HG02884 (cell line): Measurements from ENCODE around the gene TNK1.

Experiments
- ATAC-seq: cut with Tn5 transposase; IDR thresholded peaks from one replicate; pipeline ENCODE4 v1.9.1; 2021; ENCODE audit warnings: mild to moderate bottlenecking, moderate library complexity; ENCODE audit not compliant: unreplicated experiment

Gene TNK1

DNA sequence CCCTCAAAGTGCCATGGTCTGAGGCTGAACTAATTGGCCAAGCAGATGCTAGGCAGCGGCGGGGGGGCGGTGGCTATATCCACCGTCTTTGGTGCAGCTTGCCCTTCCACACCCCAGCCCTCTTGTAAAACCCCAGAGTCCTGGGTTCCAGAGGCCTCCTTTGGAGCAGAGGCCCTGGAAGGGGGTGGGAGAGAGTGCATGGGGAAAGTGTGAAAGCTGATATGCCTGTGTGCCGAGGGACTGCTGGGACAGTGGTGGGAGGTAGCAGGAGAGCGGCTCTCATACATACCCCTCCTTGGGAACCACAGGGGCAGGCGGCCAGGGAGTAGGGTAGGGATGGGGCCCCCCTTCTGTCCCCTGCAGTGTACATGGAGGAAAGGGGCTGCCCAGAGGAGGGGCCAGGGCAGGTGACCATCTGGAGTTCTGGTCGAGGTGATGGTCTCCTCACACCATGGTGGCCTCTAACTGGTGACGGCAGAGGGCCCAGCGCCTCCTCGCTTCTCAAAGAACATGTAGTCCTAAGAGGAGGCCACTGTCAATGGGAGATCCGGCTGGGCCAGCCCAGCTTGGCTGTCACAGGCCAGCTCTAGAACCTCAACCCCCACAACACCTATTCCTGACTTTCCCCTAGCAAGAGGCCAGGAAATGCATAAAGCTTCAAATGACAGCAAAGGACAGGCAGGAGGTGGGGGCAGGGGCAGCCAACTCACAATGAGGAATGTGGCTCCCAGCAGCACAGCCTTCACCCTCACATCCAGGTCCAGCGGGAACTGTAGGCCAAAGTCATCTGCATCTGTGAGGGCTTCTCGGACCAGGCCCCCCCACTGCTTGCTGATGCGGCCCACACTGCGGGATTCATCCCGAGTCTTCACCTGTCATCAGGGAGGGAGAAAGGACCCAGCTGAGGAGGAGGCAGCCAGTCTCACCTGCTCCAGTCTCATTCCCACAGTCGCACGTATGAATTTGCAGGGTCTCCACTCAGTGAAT, 9.3 kb downstream of the TNK1 start:
- no peak for ATAC-seq

DNA sequence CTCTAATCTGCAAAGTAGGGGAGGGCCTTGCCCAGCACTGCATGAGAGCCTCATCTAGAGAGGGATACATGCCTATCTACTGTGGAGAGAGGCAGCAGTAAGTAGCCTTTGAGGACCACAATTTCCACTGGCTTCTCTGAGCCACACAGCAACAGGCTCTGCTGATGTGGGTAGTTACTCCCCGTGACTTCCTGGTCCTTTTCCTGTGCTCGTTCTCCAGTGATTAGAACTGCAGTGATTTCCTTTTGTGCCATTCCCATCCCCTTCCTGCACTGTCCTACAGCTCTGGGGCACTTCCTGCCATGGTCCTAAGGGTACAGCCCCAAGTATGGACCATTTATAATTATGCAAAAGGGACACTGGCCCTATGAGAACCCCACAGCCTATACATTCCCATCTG, 10.4 kb downstream of the TNK1 start:
- no peak for ATAC-seq

DNA sequence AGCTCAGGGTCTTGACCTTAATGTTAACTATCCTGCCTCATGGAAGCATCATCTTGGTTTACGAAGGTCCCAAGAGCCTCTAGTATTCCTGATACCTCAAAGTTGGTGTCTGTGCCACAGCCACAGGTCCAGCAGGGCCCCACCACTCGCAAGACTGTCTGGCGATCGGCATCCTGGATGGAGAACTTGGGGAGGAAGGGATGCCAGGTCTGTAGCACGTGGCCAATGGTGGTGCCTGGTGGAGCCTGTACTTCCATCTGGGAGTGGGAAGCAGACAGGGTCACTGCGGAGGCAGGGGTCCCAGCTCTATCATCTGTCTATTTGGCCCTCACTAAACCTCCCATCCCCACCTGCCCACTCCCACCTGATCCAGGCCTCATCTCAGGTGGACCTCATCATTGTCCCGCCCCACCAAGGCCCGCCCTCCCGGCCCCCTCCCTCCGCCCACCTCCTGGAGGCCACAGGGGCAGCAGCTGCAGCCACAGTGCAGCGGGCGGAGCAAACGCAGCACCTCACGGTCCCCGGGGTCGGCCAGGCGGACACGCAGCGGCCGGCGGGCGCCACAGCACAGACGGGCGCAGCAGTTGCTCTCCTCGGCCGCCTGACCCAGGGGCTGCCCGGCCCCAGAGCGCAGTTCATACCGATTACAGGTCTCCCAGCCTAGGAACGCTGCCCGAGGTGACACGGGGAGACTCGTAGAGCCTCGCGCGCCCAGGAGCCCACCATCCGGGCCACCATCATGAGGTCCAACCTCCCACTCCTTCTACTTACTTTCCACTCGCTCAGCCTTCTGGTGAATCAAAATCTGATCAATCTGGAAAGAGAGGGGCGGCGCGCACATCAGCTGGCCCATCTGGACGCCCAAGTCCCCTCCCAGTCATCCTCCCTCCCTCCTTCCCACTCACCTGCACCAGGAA, 12.1 kb downstream of the TNK1 start:
- ATAC-seq: no peak

DNA sequence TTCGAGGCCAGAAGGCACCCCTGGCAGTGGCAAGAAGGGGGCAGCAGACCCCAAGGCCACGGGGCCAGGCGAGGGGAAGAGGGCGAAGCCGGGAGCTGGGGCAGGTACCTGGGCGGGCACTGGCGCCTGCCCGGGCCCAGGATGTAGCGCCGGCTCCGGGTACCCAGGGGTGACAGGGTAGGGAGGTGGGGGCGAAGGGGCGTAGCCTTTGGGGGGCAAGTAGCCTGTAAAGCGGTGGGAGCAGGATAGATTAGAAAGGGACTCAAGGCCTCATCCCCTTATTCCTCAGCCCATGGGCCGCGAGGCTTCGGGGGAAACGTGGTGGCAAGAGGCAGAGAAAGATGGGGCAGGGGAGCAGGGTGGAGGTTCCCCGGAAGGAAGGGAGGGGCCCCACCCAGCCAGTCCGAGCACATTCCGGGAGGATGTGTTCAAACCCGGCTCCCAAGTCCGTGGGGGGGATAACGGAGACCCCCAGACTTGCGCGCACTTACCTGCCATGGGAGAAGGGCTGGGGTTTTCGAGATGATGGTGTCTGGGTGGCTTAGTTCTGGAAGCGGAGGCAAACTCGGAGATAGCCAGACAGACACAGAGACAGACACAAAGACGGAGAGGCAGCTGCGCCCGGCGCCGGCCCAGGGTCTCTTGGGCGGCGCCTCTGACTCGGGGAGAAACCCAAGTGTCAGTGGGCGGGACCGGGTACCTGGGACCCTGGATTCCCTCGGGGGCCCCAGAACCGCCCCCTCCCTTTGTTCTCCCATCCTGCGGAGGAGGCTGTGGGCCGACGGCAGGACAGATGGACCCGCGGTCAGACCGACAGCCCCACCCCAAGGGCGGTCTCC, 12.9 kb downstream of the TNK1 start:
- peak; percentile 32 for ATAC-seq

DNA sequence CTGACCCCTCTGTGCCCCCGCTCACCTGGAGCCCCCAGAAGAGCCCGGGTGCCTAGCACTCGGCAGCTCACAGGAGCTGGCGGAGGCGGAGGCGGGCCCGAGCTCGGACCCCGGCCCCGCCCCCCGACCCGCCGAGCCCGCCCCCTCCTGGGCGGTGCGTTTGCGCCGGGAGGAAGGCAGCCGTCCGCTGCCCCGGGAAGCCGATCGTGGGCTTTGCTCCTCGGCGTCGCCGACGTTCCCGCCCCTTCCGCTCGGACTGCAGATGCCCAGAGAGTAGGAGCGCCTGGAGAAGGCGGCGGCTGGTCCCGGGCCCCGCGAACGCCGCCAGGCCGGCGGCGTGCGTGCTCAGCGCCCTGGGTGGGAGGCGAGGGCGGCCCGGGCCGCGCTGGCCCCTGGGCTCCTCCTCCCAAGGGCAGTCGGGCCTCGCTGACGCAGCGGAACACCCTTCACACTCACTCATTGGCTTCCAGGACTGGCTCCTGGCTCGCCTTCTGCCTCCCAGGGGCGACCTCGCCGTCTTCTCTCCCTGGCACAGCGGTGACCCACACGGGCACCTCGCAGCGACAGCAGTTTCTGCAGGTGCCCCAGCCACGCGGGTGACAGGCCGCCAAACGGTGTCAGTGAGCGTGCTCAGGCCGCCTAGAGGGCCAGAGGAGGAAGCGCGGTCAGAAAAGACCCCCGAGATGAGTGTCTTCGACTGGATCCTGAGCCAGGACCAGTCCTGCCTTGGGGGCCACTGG, 13.7 kb downstream of the TNK1 start, which contains the start of gene PLSCR3:
PLSCR3 (minus strand) TSS at position 74 of the 740 bp plus-strand sequence. CDS start 415 bp downstream, outside the sequence.
- ATAC-seq: peak; percentile 70

DNA sequence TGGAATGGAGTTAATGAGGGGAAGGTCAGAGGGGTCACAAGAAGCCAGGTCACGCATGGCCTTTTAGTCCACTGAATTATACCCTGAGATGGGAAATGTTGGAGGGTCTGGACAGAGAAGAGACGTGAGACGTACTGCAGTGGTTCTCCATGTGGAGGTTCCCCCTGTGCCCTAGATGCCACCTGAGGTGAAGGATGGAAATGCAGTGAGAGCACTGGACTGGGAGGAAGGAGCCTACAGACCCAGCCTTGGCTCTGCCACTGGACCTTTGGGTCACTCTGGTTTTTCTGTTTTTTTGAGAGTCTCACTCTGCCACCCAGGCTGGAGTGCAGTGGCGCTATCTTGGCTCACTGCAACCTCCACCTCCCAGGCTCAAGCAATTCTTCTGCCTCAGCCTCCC, 15.3 kb downstream of the TNK1 start:
- ATAC-seq: no peak

DNA sequence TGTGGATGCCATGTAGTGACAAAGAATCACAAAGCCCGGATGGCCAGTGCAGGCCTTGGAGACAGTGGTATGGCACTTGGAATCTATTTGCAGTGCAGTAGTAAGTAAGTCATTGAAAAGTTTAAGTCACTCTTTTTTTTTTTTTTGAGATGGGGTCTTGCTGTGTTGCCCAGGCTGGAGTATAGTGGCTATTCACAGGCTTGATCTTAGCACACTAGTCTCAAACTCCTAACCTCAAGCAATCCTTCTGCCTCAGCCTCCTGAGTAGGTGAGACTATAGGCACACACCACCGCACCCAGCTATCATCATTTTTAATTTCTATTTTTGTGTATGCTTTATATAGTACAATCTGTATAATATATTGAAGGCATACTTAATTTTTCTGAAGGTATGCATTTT, 17.7 kb downstream of the TNK1 start:
- ATAC-seq: no peak

DNA sequence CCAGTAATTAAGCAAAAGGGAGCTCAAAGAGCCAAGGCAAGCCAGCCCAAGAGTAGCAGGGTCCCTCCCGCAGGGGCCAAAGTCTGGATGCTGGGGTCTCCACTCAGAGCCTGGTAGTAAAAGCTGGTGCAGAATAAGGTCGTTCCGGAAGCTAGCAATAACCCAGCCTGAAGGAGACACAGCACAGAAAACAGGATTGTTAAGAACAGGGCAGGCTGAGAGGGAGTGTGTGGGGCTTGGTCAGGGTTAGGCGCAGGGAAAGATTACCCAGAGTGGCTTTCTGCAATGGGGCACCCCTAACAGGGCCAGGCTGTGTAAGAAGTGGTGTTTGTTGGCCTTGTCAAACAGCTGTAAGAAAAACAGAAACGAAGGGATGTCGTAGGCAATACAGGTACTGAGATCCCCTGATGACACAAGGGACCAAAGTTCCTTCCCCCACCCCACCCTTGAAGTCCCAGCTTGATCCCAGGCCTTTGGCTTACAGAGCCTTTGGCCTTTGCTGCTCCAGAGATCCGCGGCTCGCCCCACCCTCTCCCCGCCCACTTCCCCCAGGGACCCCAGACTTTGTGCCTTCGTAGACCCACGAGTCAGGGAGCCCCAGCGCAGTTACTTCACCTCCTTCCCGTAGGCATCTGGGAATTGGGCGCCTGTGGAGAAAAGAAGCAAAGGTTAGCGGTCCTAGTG, 22.3 kb downstream of the TNK1 start:
- ATAC-seq: no peak

DNA sequence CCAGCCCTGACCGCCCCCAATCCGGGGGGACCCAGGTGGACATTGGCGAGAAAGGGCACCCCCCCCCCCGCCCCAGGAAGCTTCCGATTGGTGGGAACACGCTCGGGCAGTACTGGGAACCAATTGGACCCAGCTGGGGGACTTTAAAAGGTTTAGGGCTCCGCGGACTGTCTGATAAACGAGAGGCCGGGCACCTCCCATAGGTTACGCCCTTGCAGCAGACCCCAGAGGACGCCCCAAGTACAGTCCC, 22.8 kb downstream of the TNK1 start:
- ATAC-seq: no peak

DNA sequence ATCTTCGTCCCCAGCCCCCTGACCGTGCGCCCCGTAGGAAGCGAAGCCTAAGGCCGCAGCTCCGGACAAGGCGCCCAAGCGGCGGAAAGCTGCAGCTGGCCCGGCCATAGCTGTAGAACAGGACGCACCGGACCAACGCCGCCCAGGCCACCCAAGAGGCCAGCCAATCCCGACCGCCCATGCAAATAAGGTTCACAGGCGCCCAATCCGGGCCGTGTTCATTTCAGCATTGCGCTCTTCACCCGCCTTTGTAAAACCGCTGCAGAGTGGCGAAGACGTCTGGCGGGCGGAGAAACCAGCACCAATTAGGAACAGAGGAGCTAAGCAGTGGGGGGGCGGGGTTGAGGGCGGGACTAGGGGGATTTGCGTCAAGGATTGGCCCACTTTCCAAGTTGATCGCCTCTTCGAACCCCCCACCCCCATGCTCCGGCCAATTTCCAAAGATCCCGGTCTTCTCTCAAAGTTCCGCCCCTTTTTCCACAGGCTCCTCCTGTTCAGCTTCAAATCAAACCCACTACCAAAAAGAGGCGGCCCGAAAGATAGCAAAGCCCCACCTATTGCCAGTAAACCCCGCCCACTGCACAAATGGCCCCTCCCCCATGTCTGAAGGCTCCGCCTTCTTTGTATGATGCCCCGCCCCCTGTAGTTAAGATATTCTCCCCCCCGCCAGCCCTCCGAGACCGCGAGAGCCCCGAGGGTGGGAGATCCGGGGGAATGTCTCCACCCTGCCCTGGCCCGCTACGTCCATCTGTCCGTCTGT, 23.3 kb downstream of the TNK1 start, which contains the start of gene TMEM256:
TMEM256 (minus strand) TSS at position 121 of the 760 bp plus-strand sequence; CDS start at position 108, 13 bp downstream.
- peak; percentile 91 for ATAC-seq

DNA sequence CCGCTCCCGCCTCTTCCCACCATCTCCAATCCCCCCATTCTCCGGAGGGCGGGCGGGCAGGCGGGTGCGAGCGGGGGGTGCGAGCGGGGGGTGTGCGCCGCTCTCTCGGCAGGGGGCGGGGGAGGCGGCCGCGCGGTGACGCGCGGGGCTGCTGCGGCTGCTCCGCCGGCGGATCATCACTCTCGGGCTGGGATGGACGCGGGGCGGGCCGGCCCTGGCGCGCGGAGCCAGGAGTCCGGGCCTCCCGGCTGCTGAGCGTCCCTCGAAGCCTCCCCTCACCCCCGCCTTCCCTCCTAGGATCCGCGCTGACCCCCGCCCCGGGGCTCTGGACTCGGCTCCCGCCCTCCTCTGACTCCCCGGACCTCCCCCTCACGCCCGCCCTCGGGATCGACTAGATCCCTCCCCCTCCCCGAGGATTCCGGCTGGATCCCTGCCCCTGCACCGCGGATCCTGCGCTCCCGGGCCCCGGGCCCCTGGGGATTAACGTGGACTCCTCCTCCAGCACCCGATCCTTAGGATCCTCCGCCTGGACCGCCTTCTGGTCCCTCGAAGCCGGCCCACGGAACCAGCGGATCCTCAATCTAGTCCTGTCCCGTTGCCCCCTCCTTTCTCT, 24.0 kb downstream of the TNK1 start:
- ATAC-seq: no peak

DNA sequence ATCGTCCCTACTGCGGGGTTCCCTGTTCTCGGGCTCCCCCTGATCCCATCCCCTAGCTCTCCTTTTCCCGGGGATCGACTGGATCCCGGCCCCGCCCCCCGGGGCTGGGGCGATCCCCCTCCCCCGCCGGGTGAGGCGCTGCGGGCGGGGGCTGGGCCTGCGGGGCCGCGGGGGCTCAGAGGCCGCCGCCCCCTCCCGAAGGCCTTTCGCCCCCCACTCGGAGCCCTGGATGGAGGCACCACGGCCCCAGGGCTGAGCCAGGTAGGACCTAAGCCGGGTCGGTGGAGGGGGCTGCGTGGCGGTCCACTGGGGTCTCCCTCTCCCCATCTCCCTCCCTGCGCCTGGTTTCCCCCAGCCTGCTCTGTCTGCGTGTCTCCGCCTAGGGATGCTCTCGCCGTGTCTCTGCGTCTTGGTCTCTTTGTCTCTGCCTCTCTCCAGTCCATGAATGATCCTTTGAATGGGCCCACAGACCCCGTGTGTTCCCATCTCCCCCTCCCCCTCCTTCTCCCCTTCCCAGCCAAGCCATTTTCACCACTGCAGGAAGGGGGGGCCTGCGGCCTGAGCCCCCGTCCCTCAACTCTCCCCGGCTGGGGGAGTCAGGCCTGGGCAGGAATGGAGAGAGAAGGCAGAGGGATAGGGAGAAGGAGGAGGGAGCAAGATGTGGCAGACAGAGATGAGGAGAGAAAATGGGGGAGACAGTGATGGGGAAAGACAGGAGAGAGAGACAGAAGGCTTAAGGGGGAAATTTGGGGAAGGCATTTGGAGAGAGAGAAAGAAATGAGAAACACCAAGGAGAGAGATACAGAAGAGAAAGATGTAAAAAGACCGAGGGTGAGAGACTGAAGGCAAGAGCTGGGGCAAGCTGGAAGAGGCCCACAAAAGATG, 24.7 kb downstream of the TNK1 start:
- ATAC-seq: no peak

DNA sequence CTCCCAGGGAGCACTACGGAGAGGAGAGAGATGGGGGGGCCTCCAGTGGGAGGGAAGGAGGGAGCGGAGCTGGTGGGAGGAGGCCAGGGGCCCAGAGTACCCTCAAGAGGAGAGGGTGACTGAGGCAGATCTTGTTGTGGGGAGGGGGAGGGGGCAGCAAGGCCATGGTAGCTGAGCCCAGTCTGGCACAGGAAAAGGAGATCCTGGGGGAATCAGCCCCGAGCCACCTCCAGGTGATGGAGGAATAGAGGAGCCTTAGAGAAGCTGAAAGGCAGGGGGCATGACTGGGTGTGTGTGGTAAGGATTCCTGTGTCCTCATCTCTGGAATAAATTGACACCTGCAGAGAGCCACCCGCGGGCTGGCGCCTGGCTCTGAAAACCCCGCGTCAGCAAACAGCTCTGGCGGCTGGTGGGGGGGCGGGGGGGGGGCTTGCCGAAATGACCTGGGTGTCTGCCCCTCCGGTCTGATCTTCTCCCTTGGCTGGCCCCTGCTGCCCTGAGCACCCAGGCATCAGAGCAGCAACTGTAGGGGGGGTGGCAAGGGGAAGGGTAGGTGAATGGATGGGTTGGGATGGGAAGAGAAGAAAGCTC, 25.4 kb downstream of the TNK1 start:
- ATAC-seq: no peak

DNA sequence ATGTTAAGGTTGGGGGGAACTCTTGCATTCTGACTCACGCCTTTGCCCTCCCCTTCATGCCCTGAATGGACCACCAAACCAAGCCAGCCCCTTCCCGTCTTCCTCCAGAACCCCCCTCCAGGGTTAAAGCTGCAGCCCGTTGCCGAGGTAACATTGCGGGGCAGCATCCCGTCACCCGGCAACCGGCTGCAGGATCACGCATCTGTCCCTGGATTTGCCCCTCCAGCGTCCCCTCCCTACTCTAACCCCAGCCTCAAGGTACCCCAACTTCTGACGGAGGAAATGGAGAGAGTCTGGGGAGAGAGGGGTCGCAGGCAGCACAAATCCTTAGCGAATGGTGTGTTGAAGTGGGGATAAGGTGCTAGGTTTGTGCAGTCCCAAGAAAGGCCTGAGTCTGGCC, 26.2 kb downstream of the TNK1 start:
- ATAC-seq: no peak

DNA sequence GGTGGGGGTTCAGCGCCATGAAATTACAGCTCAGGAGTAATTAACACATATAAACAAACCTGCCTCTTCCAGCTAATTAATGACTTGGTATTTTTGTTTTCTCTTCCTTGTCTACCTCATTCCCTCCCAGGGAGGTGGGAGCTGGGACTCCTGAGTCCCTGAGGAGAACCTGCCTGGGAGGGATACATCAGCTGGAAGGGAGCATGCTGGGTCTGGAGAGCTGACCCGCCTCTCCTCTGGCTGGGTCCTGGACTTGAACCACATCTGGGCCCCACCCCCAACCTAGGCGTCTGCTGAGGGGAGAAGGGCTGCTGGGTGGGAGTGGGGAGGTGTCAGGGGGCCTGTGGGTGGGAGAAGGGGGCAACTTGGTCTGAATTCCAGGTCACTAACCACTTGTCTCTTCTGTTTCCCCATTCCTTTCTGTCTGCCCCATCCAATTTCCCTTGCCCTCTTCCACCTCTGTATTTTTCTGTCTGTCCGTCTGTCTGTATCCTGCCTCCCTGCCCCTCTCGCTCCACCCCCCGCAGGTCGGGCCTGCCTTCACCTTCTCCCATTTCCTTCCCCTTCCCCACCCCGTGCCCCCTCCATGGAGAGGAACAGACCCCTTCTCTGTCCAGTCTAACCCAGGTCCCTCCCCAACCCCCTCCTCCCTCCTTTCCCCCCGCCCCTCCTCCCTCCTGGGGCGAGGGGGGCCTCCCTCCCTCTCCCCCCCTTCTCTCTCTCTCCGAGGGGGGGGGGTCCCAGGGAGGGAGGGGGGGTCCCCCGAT, 26.8 kb downstream of the TNK1 start, which contains the start of gene NLGN2:
NLGN2 (plus strand) TSS at position 361 of the 767 bp plus-strand sequence. CDS start 411 bp downstream, outside the sequence.
- no peak for ATAC-seq

DNA sequence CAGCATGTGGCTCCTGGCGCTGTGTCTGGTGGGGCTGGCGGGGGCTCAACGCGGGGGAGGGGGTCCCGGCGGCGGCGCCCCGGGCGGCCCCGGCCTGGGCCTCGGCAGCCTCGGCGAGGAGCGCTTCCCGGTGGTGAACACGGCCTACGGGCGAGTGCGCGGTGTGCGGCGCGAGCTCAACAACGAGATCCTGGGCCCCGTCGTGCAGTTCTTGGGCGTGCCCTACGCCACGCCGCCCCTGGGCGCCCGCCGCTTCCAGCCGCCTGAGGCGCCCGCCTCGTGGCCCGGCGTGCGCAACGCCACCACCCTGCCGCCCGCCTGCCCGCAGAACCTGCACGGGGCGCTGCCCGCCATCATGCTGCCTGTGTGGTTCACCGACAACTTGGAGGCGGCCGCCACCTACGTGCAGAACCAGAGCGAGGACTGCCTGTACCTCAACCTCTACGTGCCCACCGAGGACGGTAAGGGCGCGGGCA, 27.4 kb downstream of the TNK1 start:
- ATAC-seq: no peak
